ENCODE measurements around the gene HS6ST2.

HS6ST2 gene

DNA sequence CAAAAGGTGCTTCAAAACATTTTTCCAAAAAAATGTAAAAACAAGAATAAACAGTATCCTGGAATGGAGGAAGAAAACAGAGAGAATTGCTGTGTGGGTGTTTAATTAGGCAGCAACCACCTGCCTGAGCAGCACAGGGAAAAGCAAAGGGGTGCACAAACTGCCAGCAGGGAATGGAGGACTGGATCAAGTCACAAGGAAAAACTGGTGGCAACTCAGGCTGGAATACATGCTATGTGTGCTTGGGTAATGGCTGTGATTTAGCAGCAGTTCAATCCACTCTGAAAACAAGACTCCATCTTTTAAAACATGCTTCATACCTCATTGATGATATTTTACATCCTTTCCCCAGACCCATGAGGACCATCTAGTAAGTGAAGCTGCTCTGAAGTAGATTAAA lies 179.5 kb downstream of the HS6ST2 start:
- no peak for DNase-seq

DNA sequence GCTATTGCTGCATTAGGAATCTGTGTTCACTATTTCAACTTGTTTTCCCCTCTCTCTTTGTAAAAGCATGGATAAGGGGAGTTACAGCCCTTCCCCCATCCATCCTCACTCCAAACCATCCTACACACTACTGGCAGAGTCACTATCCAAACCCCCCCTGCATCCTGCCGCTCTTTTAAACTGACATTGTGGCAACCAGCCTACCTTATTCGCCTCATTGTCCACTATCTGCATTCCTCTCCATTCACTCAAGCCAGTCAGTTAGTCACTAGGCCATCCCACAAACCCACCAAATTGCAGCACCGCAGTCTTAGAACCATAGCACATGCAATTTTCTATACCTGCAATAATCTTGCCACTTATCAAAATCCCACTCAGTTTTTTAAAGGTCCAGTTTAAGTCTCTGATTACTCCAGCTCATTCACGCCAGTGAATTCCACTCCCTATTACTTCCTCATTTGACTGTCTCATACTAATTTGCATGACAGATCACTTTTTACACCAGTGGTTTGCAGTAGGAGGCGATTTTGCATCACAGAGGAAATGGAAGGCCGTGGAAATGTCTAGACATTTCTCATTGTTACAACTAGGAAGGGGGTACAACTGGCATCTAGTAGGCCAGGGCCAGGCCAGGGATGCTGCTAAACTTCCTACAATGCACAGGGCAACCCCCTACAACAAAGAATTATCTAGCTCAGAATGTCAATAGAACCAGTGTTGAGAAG lies 181.8 kb downstream of the HS6ST2 start:
- no peak for DNase-seq

DNA sequence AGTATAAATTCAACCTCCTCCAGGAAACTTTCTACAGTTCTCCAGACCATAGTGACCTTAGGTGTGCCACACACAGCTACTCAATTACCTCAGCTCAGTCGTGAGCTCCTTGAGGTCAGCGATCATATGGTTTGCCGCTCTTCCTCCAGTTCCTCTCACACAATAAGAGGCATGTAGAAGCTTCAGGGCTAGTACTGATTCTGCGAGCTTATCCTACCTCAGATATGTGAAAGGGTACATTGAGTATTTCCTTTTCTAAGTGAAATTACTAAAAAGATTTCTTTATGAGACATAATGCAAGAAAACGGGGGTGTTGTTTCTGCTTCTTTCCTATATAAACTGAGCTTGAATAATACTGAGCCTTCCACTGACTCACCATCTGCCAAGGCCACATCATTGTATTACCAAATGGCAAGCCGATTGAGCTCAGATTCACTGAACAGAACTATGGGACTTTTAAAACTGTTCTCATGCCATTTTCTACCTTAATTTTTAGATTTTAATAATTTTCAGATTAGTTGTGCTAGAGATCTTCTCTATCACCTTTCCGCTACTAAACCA lies 183.1 kb downstream of the HS6ST2 start:
- no peak for DNase-seq

DNA sequence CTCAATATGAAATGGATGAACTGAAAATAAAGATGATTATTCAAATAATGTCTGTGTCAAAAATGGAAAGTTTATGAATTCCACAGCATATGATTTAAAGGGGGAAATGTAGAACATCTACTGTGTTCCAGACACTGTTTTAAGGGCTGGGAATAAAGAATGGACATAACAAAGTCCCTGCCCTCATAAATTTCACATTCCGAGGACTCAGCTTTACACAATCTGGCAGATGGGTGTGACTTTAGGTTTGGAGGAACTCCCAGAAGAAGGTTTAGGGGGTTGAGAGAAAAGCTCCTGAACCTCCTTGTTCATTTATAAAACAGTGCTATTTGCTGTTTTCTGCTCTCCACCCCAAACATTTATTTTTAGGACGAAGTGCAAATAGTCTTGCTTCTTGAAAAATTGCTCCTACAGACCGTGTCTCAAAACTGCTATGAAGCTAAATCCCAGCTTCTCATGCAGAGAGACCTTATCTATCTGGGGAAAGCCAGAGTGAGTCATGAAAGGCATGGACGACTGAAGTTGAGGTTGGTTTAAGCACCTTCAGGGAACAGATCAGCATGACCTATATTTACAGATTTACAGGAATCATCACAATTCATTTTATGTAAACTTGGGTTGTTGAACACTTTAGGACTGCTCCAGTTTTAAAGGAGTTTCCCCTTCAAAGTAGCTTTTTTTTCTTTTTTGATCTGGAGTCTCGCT lies 184.3 kb downstream of the HS6ST2 start:
- DNase-seq = no peak

DNA sequence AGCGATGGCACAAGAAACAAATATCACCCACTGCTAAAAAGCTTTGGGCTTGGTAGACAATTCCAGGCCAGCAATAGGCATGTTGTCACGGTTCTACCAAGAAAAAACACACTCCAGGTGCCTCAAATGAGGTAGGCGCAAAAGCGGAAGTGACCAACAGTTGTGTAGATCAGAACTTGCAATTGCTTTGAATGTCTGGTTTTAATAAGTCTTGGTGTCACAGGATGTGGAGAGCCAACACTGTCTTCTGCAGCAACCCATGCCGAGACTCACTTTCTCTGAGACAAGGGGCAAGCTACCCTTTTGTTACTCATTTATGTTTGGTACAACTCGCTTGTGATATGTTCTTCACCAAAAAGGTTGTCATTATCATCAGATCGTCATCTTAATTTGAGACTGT lies 188.8 kb downstream of the HS6ST2 start:
- no peak for DNase-seq

DNA sequence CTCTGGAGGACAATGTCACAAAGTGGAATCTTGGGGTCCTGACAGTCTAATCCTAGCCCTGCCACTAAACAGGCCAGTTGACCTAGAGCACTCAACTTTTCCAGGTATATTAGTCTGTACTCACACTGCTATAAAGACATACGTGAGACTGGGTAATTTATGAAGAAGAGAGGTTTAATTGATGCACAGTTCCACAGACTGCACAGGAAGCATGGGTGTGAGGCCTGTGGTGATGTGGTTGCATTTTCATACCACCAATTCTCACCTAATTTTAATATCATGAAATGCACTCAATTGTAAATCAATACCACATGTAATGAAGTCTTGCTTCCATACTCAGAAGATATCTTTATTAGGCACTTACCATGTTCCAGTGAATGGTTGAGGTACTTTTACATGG lies 192.0 kb downstream of the HS6ST2 start:
- no peak for DNase-seq

DNA sequence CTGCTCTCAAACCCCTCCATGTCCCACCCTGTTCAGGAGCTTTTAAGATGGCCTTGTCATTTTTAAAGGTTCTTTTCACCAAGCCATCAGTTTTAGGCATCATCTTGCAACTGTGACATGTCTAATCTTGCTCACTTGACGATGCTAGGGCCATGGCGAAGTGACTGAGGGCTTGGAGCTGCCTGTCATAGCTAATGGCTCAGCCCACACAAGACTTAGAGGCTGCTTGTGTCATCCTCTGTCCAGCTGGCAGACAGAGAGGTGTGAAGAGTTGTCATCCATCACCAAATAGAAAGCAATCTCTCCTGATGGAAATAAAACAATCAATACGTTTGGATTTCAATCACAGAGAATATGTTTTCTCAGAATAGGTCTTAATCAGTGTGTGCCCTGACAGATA lies 194.9 kb downstream of the HS6ST2 start:
- DNase-seq = no peak

DNA sequence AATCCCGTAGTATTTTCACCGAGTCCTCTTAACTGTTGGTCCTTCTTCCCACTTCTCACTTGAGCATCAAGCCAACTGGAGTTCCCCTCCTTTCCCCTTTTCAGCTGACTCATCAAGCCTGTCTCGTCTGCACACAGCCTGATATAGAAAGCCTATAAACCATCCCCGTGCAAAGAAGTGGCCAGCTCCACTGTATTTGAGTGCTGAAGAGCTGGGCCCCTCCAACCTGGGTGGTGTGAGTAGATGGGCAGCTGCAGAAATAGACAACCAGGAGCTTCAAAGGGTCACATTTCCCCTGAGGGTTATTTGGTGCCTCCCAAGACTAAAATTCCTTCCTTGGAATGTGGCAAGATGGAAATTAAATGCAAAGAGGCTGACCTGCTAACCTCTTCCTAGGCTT lies 199.7 kb downstream of the HS6ST2 start:
- no peak for DNase-seq

DNA sequence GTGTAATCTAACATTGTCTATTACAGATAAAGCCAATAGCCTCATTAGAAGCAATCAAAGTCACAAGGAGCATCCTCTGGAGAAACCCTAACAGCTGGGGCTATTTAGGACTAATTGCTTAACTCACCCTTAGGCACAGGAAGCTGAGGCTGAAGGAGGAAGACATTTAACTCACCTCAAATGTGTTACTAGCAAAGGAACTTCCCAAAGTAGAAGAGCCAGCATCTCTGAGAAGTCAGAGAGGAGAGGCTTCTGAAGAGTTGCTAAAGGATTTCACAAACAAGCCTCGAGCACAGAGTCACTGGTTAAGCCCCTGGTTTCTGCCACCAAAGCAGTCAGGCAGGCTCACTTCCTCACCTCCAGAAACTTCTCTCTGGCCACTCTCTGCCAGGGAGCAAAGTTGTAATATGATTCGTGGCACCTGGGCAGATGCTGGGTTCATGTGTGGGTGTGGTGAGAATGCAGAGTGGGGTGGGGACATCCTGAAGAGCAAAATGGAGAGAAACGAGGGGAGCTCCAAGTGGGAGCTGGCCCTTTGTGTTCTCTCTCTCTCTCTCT lies 201.3 kb downstream of the HS6ST2 start:
- no peak for DNase-seq

DNA sequence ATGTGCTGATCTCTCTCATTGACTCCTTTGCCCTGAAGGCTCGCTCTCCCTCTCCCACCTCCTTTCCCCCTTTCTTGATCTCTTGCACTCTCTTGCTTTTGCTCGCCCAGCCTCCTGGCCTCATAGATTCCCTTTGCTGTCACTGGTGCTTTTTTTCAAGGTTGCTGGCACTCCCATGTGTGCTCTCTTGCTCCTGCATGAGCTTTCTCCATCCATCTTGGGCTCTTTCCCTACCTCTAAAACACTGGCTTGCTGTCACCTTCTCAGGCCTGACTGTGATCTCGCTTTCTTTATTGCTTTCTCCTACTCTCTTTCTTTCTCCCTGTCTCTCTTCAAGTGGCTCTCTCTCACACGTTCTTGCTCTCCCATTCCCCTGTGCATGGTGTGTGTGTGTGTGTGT lies 202.0 kb downstream of the HS6ST2 start:
- no peak for DNase-seq

DNA sequence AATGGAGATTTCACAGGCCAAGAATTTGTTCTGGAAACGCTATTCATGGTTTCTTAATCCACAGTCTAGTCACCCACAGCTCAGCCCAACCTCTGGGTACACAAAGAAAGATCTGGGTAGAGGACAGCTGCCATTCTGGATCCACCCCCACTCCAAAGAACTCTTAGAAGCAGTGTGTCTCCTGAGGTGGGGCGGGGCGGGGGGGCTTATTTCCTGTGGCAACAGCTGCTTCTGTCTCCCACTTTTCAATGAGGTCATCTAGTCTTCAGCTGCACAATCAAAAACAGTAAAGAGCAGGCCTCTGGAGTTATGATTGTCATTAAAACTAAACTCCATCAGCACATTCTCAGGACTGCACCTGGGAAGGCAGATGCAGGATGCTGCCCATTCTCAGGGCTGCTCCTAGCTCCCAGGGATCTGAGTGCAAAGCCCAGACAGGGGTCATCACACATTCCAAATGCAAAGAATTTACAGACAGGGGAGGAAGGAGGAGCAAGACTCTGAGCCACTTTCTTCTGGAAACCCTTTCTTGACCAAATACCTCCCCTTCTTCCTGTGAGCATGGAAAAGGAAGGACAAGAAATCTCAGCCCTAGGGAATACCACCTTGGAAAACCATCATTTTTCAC lies 207.3 kb downstream of the HS6ST2 start:
- DNase-seq = peak; percentile 35

DNA sequence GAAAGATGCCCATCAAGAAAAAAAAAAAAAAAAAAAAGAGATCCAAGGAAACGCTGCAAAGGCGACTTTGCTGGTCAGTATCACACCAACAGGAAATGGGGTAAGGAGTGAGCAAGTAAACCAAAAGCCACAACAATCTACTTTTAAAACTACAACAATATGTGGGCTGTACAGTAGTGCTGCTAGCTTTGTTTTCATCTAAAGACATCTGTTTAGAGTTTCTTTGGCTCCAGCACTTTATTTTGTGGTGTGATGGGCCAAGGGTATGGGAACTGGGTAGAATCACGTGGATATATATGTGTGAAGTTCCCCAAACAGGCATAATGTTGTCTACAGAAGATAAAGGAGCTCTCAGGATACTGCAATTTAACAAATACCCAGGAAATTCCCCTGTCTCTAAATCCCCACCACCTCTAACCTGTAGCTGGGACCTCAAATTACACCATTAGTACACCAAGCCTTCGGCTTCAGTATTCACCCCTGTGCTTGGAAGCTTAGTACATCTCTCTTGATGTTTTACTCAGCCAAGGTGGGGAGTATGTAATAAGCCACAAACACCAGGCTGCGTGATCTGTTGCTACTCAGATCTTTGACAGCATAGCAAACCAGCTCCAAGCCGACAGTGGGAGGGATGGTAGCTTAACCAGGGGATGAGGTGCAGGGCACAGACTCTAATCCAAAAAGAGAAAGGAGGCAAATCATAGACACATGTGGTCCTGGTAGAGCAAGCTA lies 207.9 kb downstream of the HS6ST2 start:
- DNase-seq = peak; percentile 35

DNA sequence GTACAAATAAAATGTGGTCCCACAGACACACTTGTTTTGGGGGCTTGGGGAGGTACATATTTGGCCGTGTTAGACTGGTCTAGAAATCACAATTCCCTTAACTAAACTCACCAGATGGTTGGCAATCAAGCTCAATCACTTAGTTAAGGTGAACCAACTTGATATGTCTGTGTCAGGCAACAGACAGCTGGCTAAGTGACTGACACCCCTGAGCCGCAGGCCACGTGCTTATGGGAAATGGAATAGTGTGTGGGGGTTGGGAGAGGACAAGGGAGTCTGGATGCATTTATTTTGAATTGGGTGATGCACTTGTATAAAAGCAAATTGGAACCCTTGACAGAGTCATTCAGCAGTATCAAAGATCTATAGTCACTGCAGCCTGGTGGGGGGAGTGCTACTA lies 209.0 kb downstream of the HS6ST2 start:
- DNase-seq = no peak

DNA sequence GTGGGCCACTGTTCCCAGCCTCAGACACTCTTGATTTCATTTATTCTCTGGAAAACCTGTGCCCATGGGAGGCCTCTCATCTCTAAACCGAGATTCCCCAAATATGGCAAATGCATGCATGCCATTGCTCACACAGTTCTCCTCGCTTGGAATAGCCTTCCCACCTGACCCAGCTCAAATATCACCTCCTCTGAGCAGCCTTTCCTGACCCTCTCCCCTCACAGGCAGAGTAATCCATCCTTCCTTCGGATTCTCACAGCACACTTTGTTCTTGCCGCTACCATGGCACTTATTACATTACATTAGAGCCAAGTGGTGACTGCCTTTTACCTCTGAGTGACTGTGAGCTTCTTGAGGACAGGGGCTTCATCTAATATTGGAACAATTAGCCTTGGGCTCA lies 209.5 kb downstream of the HS6ST2 start:
- DNase-seq = no peak

DNA sequence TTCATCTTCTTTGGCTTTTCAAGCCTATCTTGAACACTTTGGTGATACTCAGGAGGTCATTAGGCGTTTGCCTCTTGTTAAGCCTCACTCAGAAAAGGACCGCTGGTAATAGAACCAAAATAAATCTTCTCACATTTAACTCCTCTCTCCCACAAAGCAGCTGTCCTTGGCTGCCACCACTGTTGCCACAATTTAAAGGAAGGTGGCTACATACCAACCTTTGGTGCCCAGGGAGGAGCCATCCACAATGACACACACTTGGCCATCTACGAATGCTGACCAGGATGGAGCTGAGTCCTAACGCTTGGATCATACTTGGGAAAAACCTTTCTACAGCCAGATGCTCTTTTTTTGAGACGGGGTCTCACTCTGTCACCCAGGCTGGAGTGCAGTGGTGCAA lies 210.2 kb downstream of the HS6ST2 start:
- DNase-seq = no peak

DNA sequence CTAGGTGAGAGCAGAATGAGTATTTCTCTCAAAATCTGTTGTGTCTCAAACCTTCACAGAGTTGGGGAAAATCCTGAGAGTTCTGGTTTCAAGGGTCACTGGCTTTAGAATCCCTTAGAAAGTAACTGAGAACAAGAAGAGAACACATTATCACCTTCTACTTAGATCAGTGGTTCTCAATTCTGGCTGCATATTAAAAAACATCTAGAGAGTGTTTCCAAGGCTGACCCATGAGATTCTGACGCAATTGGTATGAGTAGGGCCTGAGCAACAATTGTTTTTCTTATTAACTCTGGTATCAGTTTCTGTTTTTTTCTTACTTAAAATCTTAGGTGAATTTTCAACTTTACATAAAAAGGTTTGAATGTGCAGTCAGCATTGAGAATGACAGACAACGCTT lies 212.8 kb downstream of the HS6ST2 start:
- DNase-seq = no peak

DNA sequence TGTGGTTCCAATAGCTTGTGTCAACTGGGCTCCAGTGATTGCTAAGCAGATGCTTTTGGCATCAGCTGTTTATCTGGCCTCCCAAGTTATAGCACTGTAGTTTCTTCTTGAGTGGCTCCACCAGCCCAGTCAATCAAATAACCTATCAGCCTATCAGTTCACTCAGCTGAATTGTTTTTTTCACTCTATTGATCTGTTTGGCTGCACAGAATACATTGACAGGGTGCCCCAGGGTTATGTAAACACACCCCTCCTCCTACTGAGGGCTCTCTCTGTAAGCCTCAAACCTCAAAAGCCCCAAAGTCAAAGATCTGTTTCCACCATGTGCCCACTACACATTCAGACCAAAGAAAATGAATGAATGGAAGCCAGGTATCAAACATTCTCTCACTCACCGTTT lies 214.0 kb downstream of the HS6ST2 start:
- DNase-seq = no peak

DNA sequence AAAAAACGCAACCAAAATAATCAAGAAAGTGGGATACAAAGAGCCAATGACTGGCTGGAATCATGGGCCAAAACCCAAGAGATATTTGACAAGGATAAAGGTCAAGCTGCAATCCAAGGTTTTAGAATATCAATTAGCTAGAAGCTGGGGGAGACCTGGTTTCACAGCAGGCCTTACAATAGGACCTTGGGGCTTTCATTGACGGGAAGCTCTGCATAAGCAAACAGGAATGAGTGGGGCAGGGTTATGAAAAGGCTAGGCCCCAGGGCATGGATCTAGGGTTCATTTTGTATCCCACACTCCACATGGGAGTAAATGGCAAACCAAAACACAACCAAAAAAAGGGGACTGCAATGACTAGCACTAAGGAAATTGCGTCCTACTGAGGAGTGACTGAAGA lies 215.3 kb downstream of the HS6ST2 start:
- DNase-seq = no peak

DNA sequence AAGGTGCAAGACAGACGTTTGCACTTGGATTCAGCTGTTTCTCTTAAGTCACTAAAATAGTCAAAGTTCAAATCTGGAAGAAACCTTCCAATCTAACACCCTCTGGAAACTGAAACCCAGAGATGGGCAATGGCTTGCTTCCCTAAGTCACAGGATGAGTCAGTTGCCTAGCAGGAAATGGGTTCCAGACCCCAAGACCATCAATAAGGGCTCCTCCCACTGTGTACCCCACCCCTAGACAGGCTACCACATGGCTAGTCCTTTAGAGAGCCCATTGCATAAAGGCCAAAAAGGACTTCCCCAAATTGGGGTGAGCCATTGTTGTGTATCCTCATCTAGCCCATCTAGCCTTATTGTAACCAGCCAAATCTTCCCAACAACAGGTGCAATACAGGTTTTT lies 216.2 kb downstream of the HS6ST2 start:
- no peak for DNase-seq

DNA sequence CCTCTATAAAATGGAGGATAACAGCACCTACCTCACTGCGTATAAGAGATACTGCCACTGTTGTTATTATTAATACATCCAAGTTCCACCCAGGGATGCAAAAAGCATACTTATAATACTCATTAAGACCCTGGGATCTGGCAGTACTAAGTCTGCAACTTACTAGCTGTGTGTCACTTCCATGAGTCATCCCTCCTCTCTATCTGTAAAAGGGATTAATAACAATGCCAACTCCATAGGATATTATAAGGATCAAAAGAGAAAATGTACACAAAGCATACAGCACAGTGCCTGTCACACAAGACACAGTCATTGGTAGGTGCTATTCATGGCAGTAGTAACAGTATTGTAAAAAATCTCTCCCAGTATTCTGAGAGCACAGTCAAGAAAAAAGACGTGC lies 216.7 kb downstream of the HS6ST2 start:
- no peak for DNase-seq

DNA sequence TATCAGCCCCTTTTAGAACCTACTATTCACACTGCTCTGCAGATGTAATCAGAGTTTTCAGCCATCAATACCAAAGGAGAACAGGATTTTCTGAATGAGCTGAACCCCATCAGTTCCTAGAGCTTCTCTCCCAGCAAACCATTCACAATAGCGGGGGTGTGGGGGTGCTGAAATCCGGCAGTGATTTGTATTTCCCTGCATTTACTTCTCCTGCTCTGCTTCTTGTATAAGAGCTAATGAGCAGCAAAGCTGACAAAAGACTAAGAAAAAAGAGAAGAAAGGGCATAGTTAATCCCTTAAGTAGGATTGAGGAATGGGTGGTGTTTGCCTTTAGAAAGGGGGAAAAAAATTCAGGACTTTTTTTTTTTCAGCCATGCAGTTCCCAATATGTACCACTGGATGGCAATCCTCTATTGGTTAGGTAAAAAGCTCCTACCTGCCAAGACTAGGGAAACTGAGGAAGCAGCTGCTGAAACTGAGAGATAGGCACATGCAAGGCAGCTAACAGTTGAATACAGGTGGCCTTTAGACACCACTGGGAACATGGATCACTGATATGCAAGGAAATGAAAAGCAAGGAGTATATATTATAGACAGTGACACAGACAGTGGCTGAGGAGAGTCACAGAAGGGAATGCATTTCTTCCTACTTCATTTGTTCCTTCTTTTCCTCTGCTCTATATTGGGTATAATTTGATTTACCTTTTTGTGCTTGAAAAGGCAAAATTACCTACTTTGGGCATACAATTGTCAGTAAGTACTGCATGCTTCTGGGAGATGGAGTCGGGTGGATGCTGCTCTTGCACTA lies 217.9 kb downstream of the HS6ST2 start:
- DNase-seq = no peak

DNA sequence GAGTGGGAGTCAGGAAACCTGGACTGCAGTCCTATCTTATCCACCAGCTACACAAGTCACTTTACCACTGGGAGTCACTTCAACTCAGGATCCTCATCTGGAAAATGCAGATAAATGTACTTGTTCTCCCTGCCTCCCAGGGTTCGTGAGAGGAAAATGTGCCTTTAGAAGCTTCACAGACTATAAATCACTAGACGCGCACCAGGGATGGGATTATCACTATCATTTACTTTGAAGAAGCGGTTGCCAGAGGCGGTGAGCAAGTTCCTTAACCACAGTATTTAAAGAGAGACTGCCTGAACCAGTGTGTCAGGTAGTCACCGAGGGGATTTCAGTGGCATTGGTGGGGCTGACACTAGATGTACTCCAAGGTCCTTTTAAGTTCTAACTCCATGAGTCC lies 219.5 kb downstream of the HS6ST2 start:
- DNase-seq = no peak

Data from SHP77 treated with DMSO at 0.1 percent for 48 hours (cell line).